Mesothelial cell of epicardium (in vitro differentiated cells): ENCODE data around the gene GRAP. TPM values are rescaled to one million over a fixed set of nuclear protein-coding genes. Genes with fewer than 3 reads are reported as not detected.

Experiments used
- DNase-seq, 2 experiments: peaks; one replicate each; pipeline ENCODE4 v3.0.0; 2021; ENCODE audit warnings: low spot score in 2 of 2; ENCODE audit not compliant: unreplicated experiment in 2 of 2
- H3K27ac Mint-ChIP-seq: 2 replicates; pipeline ENCODE4 v1.8.0; 2021; ENCODE audit warnings: mixed read lengths
- H3K27me3 Mint-ChIP-seq: 2 replicates; pipeline ENCODE4 v1.8.0; 2021; ENCODE audit warnings: low read depth, mixed read lengths
- H3K36me3 Mint-ChIP-seq: 2 replicates; pipeline ENCODE4 v1.8.0; 2021; ENCODE audit warnings: mixed read lengths
- H3K4me1 Mint-ChIP-seq: 2 replicates; pipeline ENCODE4 v1.8.0; 2021; ENCODE audit warnings: mixed read lengths
- H3K4me3 Mint-ChIP-seq: 2 replicates; pipeline ENCODE4 v1.8.0; 2021; ENCODE audit warnings: mild to moderate bottlenecking, moderate library complexity, mixed read lengths
- H3K9me3 Mint-ChIP-seq: 2 replicates; pipeline ENCODE4 v1.8.0; 2021; ENCODE audit warnings: mixed read lengths
- CTCF ChIP-seq: fragments of 200-600 bp; sonication (generic); IDR thresholded peaks from one replicate; pipeline ENCODE4 v1.5.0; 2021; ENCODE audit warnings: antibody characterized with exemption; ENCODE audit not compliant: unreplicated experiment
- total RNA-seq: library from RNA; stranded (reverse); gene quantifications from 3 replicates; pipeline ENCODE4 v1.2.1, GENCODE V29; 2021

GRAP gene
- total RNA-seq, 1 donor from 2014 or later = 1.8 TPM

GRCh38 chr17:19014628-19015215 lies 32.0 kb downstream of the GRAP start:
- no peaks in the 10 kb centered on the region for H3K27me3 Mint-ChIP-seq
- no peaks in the 10 kb centered on the region for H3K36me3 Mint-ChIP-seq
- TF ChIP-seq CTCF = no peak
- H3K27ac Mint-ChIP-seq = no peak overlapping the region
- peaks cover 8% of the 10 kb centered on the region for H3K4me1 Mint-ChIP-seq
- H3K4me3 Mint-ChIP-seq = no peak overlapping the region
- DNase-seq = no peak
- H3K9me3 Mint-ChIP-seq = no peaks in the 10 kb centered on the region

GRCh38 chr17:19013806-19014627 lies 32.7 kb downstream of the GRAP start:
- no peaks in the 10 kb centered on the region for H3K9me3 Mint-ChIP-seq
- H3K4me3 Mint-ChIP-seq = no peak overlapping the region
- no peaks in the 10 kb centered on the region for H3K27me3 Mint-ChIP-seq
- DNase-seq = no peak
- no peak overlapping the region for H3K27ac Mint-ChIP-seq
- peaks cover 3% of the 10 kb centered on the region for H3K4me1 Mint-ChIP-seq
- no peak for TF ChIP-seq CTCF
- H3K36me3 Mint-ChIP-seq = no peaks in the 10 kb centered on the region

- H3K9me3 Mint-ChIP-seq = no peaks in the 10 kb centered on the region
- TF ChIP-seq CTCF = no peak
- no peaks in the 10 kb centered on the region for H3K27me3 Mint-ChIP-seq
- no peak for DNase-seq
- H3K4me3 Mint-ChIP-seq = no peak overlapping the region
- no peak overlapping the region for H3K27ac Mint-ChIP-seq
- H3K36me3 Mint-ChIP-seq = no peaks in the 10 kb centered on the region
- H3K4me1 Mint-ChIP-seq = no peaks in the 10 kb centered on the region
These were observed 33.5 kb downstream of the GRAP start for GRCh38 chr17:19013226-19013625.

GRCh38 chr17:19012171-19013080 lies 34.3 kb downstream of the GRAP start:
- no peak for TF ChIP-seq CTCF
- DNase-seq = no peak
- Mint-ChIP-seq H3K27me3 (no peaks in the 10 kb centered on the region), H3K4me1 (no peaks in the 10 kb centered on the region), H3K27ac (no peak overlapping the region), H3K4me3 (no peak overlapping the region), H3K36me3 (no peaks in the 10 kb centered on the region), H3K9me3 (no peaks in the 10 kb centered on the region)

GRCh38 chr17:19011581-19011980 lies 35.2 kb downstream of the GRAP start:
- no peaks in the 10 kb centered on the region for H3K27me3 Mint-ChIP-seq
- DNase-seq = no peak
- no peaks in the 10 kb centered on the region for H3K36me3 Mint-ChIP-seq
- no peaks in the 10 kb centered on the region for H3K4me1 Mint-ChIP-seq
- no peak for TF ChIP-seq CTCF
- H3K4me3 Mint-ChIP-seq = no peak overlapping the region
- H3K9me3 Mint-ChIP-seq = peaks cover 4% of the 10 kb centered on the region
- no peak overlapping the region for H3K27ac Mint-ChIP-seq
